ENCODE results near the gene ZBTB48.
"Not testable (repeated sequence)": the region's sequence is repeated elsewhere in the genome, so short reads cannot be mapped to it uniquely, and the experiment has no call there.

ZBTB48 gene

GRCh38 chr1:6635910-6636760 lies 56.3 kb downstream of the ZBTB48 start:
- no peak for DNase-seq

DNA sequence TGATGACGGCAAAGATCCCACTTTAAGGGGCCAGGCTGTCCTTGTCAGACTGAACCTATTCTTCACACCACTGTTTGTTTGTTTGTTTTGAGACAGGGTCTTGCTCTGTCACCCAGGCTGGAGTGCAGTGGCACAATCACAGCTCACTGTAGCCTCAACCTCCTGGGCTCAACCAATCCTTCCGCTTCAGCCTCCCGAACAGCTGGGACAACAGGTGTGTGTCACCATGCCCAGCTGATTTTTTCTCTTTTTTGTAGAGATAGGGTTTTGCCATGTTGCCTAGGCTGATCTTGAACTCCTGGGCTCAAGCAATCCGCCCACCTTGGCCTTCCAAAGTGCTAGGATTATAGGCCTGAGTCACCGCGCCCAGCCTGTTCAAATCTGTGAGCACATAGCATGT lies 57.0 kb downstream of the ZBTB48 start:
- not testable (repeated sequence) for DNase-seq

GRCh38 chr1:6637770-6638169 lies 58.0 kb downstream of the ZBTB48 start:
- DNase-seq = no peak

GRCh38 chr1:6638226-6638625 lies 58.4 kb downstream of the ZBTB48 start:
- no peak for DNase-seq

All from NCI-H510A (cell line).